EH (cell line): ENCODE results near the gene RUFY4.
A peak's percentile ranks its signal among the peaks of the same experiment; 100 is the strongest.

ENCODE experiments used
- DNase-seq: peaks from one replicate; pipeline ENCODE4 v3.0.0-alpha.2; 2015; ENCODE audit warnings: low read depth

RUFY4 gene

GRCh38 chr2:218068721-218069334 lies at the start of gene RUFY4:
Gene RUFY4, plus strand, starts transcription at chr2:218069253. Its CDS starts 1,353 bp downstream, at chr2:218070606.
- DNase-seq: peak; percentile 83

- no peak for DNase-seq
Observed at GRCh38 chr2:218019411-218020060, 49.5 kb upstream of the RUFY4 start.

- no peak for DNase-seq
Observed at GRCh38 chr2:218020281-218020680, 48.8 kb upstream of the RUFY4 start.

- DNase-seq: no peak
Observed at GRCh38 chr2:218020966-218021535, 48.0 kb upstream of the RUFY4 start.

- DNase-seq: no peak
Observed at GRCh38 chr2:218021536-218022071, 47.4 kb upstream of the RUFY4 start.

- no peak for DNase-seq
Observed at GRCh38 chr2:218022131-218022850, 46.8 kb upstream of the RUFY4 start.

GRCh38 chr2:218022851-218023530 lies 46.1 kb upstream of the RUFY4 start:
- DNase-seq: no peak

- no peak for DNase-seq
Observed at GRCh38 chr2:218023636-218024035, 45.4 kb upstream of the RUFY4 start.

GRCh38 chr2:218024336-218024735 lies 44.7 kb upstream of the RUFY4 start:
- no peak for DNase-seq

- DNase-seq: no peak
Observed at GRCh38 chr2:218024871-218025270, 44.2 kb upstream of the RUFY4 start.

GRCh38 chr2:218026244-218026643 lies 42.8 kb upstream of the RUFY4 start:
- no peak for DNase-seq

GRCh38 chr2:218026676-218027425 lies 42.2 kb upstream of the RUFY4 start:
- no peak for DNase-seq

GRCh38 chr2:218027426-218028188 lies 41.4 kb upstream of the RUFY4 start:
- DNase-seq: no peak

GRCh38 chr2:218028189-218028495 lies 40.9 kb upstream of the RUFY4 start:
- DNase-seq: no peak

GRCh38 chr2:218028562-218029348 lies 40.3 kb upstream of the RUFY4 start:
- no peak for DNase-seq

GRCh38 chr2:218029366-218030360 lies 39.4 kb upstream of the RUFY4 start:
- peak; percentile 25 for DNase-seq

- DNase-seq: no peak
Observed at GRCh38 chr2:218030409-218031195, 38.5 kb upstream of the RUFY4 start.

GRCh38 chr2:218031261-218031660 lies 37.8 kb upstream of the RUFY4 start:
- no peak for DNase-seq
